Karpas-422 (cell line): ENCODE data around the gene ARFGAP3. TPM values are rescaled to one million over a fixed set of nuclear protein-coding genes. Genes with fewer than 3 reads are reported as not detected.

Experiments
- DNase-seq: peaks from one replicate; pipeline ENCODE4 v3.0.0-alpha.2; 2015
- H2AFZ ChIP-seq: fragments of 200-600 bp; sonication (generic); 2 replicates; pipeline ENCODE4 v1.6.1; 2014; ENCODE audit warnings: antibody characterized with exemption, low read length, mixed read lengths
- H3K27ac ChIP-seq: fragments of 200-600 bp; sonication (generic); 2 replicates; pipeline ENCODE4 v1.5.1; 2014; ENCODE audit warnings: mild to moderate bottlenecking, low read length, moderate library complexity
- H3K27me3 ChIP-seq: fragments of 200-600 bp; sonication (generic); 2 replicates; pipeline ENCODE4 v1.6.1; 2014; ENCODE audit warnings: low read length, mixed read lengths
- H3K36me3 ChIP-seq: fragments of 200-600 bp; sonication (generic); 2 replicates; pipeline ENCODE4 v1.6.1; 2014; ENCODE audit warnings: low read length, mixed read lengths; ENCODE audit not compliant: insufficient read depth
- H3K4me1 ChIP-seq: fragments of 200-600 bp; sonication (generic); 2 replicates; pipeline ENCODE4 v1.6.1; 2014; ENCODE audit warnings: mild to moderate bottlenecking, low read length, mixed read lengths
- H3K4me2 ChIP-seq: fragments of 200-600 bp; sonication (generic); 2 replicates; pipeline ENCODE4 v1.6.1; 2014; ENCODE audit warnings: low read length, low read depth, mild to moderate bottlenecking; ENCODE audit not compliant: poor library complexity, severe bottlenecking
- H3K4me3 ChIP-seq: fragments of 200-600 bp; sonication (generic); 2 replicates; pipeline ENCODE4 v1.5.1; 2014; ENCODE audit warnings: mild to moderate bottlenecking, antibody characterized with exemption, low read length, mixed read lengths
- H3K79me2 ChIP-seq: fragments of 200-600 bp; sonication (generic); 2 replicates; pipeline ENCODE4 v1.6.1; 2014; ENCODE audit warnings: mild to moderate bottlenecking, low read length, mixed read lengths
- H3K9ac ChIP-seq: fragments of 200-600 bp; sonication (generic); 2 replicates; pipeline ENCODE4 v1.6.0; 2014; ENCODE audit warnings: low read length
- H3K9me2 ChIP-seq: fragments of 200-600 bp; sonication (generic), shearing (Covaris generic); replicated peaks from 2 replicates; pipeline ENCODE4 v1.6.0; 2014; ENCODE audit warnings: mild to moderate bottlenecking, low read length, moderate library complexity; ENCODE audit not compliant: insufficient read depth
- H3K9me3 ChIP-seq: fragments of 300-700, 200-600 bp; sonication (generic); 2 replicates; pipeline ENCODE4 v1.6.1; 2014; ENCODE audit warnings: low read length, mixed read lengths
- H4K20me1 ChIP-seq: fragments of 200-600 bp; sonication (generic); 2 replicates; pipeline ENCODE4 v1.6.1; 2014; ENCODE audit warnings: mild to moderate bottlenecking, antibody characterized with exemption, low read length, low read depth; ENCODE audit not compliant: insufficient read depth
- total RNA-seq: library from RNA; depleted of rRNA; stranded (reverse); fragments of >200 nt; shearing (Covaris generic); gene quantifications from 2 replicates; pipeline ENCODE4 v1.2.3, GENCODE V29; 2014; ENCODE audit warnings: low replicate concordance

ARFGAP3 gene
- total RNA-seq, 1 experiment from 2014 or later, result 26.1 TPM

DNA sequence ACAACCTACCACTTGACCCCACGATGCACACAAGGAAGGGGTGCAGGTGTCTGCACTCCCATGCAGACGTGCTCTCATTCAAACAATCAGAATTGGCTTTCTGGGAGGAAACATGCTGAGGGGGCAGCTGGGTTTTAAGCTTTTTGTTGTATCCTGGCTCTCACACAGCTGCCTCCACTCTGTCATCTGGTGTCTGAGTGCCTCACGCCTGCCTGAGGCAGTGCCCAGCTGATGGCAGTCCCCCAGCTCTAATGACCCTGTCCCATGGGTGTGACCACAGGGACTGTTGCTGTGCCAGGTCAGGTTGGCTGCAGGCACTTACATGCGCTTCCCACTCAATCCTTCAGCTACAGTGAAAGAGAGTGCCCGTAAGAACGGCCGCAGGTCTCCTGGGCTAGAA, 53.7 kb downstream of the ARFGAP3 start:
- no peaks in the 10 kb centered on the region for H3K9me2 ChIP-seq
- DNase-seq, result no peak
- no peak overlapping the region for H3K27ac ChIP-seq
- no peaks in the 10 kb centered on the region for H3K79me2 ChIP-seq
- no peaks in the 10 kb centered on the region for H3K36me3 ChIP-seq
- H3K9ac ChIP-seq, result no peak overlapping the region
- no peak overlapping the region for H3K4me3 ChIP-seq
- no peaks in the 10 kb centered on the region for H4K20me1 ChIP-seq
- H2AFZ ChIP-seq, result no peak overlapping the region
- H3K27me3 ChIP-seq, result no peaks in the 10 kb centered on the region
- no peak overlapping the region for H3K4me2 ChIP-seq
- H3K4me1 ChIP-seq, result no peaks in the 10 kb centered on the region
- H3K9me3 ChIP-seq, result no peaks in the 10 kb centered on the region

DNA sequence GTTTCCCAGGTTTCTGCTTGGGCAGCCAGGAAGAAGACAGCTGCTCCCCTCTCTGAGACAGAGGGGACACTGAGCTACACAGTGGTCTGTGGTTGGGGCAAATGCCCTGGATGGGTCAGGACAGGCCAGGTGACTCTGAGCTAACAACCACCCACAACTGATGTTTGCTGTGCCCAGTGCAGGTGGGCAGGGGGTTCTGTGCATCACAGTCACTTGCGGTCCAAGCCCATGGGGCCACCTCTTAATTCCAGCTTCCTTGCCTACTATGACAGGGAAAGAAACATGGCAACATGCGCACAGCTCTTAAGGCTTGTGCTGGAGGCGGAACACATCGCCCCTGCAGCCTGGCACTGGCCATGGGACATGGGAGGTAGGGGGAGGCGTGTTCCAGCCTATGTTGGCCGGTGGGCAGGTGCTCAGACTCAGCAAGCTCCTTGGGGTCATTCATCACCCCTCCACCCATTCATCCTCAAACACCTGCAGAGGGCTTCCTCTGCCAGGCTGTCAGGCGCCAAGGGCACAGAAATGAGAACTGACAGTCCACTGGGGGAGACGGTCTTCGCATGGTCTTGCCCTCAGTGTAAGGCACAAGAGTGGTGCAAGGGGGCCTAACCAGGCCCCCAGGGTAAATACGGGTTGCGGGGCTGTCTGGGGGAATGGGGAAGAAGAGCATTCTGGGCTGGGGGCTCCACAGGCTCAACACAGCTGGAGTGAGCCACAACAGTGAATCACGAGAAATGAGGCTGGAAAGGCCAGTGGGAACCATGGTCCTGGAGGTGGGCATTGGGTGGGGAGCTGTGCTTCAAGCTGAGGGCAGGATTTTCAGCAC, 55.6 kb downstream of the ARFGAP3 start:
- no peak for DNase-seq
- Histone ChIP-seq H3K4me1 (no peaks in the 10 kb centered on the region), H3K27ac (no peak overlapping the region), H3K9ac (no peak overlapping the region), H3K9me2 (no peaks in the 10 kb centered on the region), H3K9me3 (no peaks in the 10 kb centered on the region), H3K27me3 (no peaks in the 10 kb centered on the region), H3K4me2 (no peak overlapping the region), H3K36me3 (no peaks in the 10 kb centered on the region), H2AFZ (no peak overlapping the region), H4K20me1 (no peaks in the 10 kb centered on the region), H3K4me3 (no peak overlapping the region), H3K79me2 (no peaks in the 10 kb centered on the region)

DNA sequence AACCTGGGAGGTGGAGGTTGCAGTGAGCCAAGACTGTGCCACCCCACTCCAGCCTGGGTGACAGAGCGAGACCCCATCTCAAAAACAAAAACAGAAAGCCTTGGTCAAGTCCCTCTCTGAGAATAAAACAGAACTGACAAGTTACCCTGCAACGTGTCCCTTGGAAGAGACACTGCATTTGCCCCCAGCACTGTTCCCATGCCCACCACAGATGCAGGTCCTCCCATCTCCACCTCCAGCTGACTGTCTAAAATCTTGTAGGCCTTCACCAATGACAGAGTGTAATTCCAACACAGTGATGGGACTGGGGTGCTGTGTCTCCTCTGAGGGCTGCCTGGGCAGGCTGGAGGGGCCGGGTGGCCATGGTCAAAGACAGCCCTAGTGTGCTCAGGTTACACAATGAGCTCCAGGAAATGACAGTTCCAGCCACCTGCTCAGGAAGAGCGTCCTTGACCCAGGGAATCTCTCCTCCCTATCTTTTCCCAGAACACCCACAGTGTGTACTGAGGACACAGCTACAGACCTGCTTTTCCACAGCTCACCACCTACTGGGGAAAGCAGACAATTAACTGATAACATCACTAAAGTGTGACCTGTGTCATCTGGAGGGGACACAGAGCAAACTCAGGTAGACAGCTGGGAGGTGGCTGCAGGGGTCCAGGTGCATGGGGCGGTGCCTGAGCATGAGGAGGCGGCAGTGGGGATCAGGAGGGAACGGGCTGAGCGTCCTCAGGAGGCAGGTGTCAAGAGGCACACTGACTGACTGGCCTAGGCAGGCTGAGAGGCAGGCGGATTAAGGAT, 56.4 kb downstream of the ARFGAP3 start:
- H3K4me1 ChIP-seq, result no peaks in the 10 kb centered on the region
- H2AFZ ChIP-seq, result no peak overlapping the region
- no peak for DNase-seq
- H3K79me2 ChIP-seq, result no peaks in the 10 kb centered on the region
- H3K9me3 ChIP-seq, result no peaks in the 10 kb centered on the region
- H3K27me3 ChIP-seq, result no peaks in the 10 kb centered on the region
- H4K20me1 ChIP-seq, result no peaks in the 10 kb centered on the region
- no peak overlapping the region for H3K4me3 ChIP-seq
- no peak overlapping the region for H3K9ac ChIP-seq
- H3K27ac ChIP-seq, result no peak overlapping the region
- H3K9me2 ChIP-seq, result no peaks in the 10 kb centered on the region
- H3K4me2 ChIP-seq, result no peak overlapping the region
- no peaks in the 10 kb centered on the region for H3K36me3 ChIP-seq

DNA sequence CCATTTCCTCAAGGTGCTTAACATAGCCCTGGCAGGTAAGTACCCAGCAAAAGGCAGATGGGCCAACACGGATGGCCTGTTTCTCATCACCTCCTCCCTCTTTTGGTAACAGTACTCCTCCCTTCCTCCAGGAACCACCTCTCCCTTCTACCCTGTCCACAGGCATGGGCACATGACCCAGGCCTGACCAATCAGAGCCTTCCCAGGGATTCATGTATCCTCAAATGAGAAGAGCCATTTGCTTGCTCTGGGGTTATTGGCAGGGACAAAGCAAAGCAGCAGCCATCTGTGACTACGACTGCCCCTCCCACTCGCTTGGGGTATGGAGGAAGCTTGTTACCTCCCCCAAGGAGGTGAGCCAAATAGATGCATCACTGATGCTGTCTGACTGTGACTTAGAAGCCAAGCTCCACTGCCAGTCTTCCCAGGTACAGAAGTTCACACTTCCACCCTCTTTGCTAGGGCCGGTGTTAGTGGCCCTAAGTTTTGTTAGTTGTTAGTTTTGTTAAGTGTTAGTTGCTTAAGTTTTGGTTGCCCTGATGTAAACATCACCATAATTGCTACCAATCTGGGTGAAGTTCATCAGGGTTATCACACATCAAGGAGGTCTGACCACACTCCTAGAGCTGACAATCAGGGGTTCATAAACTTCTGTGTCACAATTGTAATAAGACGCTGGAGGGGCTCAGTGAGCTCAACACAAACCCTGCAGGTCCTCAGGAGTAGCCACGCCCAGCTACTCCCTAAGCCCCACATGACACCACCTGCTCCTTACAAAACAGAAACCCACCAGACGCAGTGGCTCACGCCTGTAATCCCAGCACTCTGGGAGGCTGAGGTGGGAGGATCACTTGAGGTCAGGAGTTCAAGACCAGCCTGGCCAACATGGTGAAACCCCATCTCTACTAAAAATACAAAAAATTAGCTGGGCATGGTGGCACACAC, 57.3 kb downstream of the ARFGAP3 start:
- no peak overlapping the region for H2AFZ ChIP-seq
- H3K9ac ChIP-seq, result no peak overlapping the region
- no peak overlapping the region for H3K27ac ChIP-seq
- H3K9me3 ChIP-seq, result no peaks in the 10 kb centered on the region
- no peak overlapping the region for H3K4me2 ChIP-seq
- DNase-seq, result no peak
- H3K36me3 ChIP-seq, result no peaks in the 10 kb centered on the region
- H3K79me2 ChIP-seq, result no peaks in the 10 kb centered on the region
- H4K20me1 ChIP-seq, result no peaks in the 10 kb centered on the region
- no peak overlapping the region for H3K4me3 ChIP-seq
- no peaks in the 10 kb centered on the region for H3K27me3 ChIP-seq
- H3K9me2 ChIP-seq, result no peaks in the 10 kb centered on the region
- no peaks in the 10 kb centered on the region for H3K4me1 ChIP-seq

DNA sequence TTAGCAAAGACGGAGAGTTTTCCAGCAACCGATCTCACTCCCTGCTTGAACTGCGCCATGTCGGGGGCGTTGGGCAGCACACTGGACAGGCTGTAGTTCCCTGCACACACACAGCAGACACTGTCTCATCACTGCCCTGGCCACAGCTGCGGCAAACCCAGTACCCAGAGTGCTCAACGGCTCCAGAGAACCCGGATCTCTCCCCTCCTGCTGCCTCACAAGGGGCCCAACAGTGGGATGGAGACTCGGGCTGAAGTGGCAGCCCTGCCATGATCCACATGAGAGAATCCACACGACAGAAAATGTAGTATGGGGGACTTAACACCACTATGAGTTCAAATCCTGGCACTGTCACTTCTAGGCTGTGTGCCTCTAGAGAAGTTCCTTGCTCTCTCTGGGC, 58.0 kb downstream of the ARFGAP3 start:
- no peaks in the 10 kb centered on the region for H3K9me2 ChIP-seq
- no peak overlapping the region for H3K9ac ChIP-seq
- H3K4me2 ChIP-seq, result no peak overlapping the region
- no peak overlapping the region for H3K27ac ChIP-seq
- H3K4me3 ChIP-seq, result no peak overlapping the region
- H3K27me3 ChIP-seq, result no peaks in the 10 kb centered on the region
- H3K4me1 ChIP-seq, result no peaks in the 10 kb centered on the region
- no peak overlapping the region for H2AFZ ChIP-seq
- no peaks in the 10 kb centered on the region for H3K79me2 ChIP-seq
- no peaks in the 10 kb centered on the region for H3K9me3 ChIP-seq
- H4K20me1 ChIP-seq, result no peaks in the 10 kb centered on the region
- H3K36me3 ChIP-seq, result no peaks in the 10 kb centered on the region
- no peak for DNase-seq

DNA sequence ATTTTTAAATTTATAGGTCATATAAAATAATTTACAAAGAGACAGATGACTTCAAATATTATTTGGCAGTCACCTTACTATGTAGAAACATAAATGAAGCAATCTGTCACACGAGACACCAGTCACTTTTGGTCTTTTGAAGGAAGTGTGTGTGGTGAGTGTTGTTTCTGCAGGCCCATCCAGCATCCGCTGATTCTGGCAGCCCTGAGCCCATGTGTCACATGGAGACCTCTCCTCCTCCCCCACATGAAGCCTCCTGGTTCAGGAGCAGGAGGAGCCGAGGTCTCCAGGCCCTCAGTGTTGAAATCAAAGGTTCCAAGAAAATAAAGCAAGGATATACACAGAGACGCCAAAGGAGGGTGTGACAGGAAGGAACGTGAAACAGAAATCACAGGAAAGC, 60.1 kb downstream of the ARFGAP3 start:
- H3K4me2 ChIP-seq, result no peak overlapping the region
- no peak overlapping the region for H2AFZ ChIP-seq
- no peaks in the 10 kb centered on the region for H3K36me3 ChIP-seq
- H3K4me3 ChIP-seq, result no peak overlapping the region
- no peak overlapping the region for H3K9ac ChIP-seq
- H3K4me1 ChIP-seq, result no peaks in the 10 kb centered on the region
- no peak for DNase-seq
- no peak overlapping the region for H3K27ac ChIP-seq
- H3K9me3 ChIP-seq, result no peaks in the 10 kb centered on the region
- H4K20me1 ChIP-seq, result no peaks in the 10 kb centered on the region
- no peaks in the 10 kb centered on the region for H3K79me2 ChIP-seq
- no peaks in the 10 kb centered on the region for H3K27me3 ChIP-seq
- H3K9me2 ChIP-seq, result no peaks in the 10 kb centered on the region

DNA sequence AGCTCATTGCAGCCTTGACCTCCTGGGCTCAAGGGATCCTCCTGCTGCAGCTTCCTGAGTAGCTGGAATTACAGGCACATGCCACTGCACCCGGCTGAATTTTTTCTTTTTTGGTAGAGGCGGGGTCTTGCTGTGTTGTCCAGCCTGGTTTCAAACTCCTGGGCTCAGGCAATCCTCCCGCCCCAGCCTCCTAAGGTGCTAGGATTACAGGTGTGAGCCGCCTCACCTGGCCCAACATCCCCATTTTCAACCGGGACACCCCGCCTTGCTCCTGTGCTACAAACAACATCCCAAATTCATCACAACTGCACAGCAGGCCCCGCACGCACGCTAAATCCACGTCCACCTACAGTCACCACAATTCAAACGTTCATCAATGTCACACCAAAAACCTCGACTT, 61.0 kb downstream of the ARFGAP3 start:
- H3K79me2 ChIP-seq, result no peaks in the 10 kb centered on the region
- H3K9me2 ChIP-seq, result no peaks in the 10 kb centered on the region
- H3K27me3 ChIP-seq, result no peaks in the 10 kb centered on the region
- no peak overlapping the region for H3K27ac ChIP-seq
- H2AFZ ChIP-seq, result no peak overlapping the region
- no peak for DNase-seq
- no peaks in the 10 kb centered on the region for H3K36me3 ChIP-seq
- no peaks in the 10 kb centered on the region for H4K20me1 ChIP-seq
- no peak overlapping the region for H3K4me3 ChIP-seq
- no peak overlapping the region for H3K9ac ChIP-seq
- no peaks in the 10 kb centered on the region for H3K9me3 ChIP-seq
- H3K4me1 ChIP-seq, result no peaks in the 10 kb centered on the region
- no peak overlapping the region for H3K4me2 ChIP-seq
